IMR-90 (cell line): Measurements from ENCODE around the gene DPYD. TPM values are rescaled to one million over a fixed set of nuclear protein-coding genes. Genes with fewer than 3 reads are reported as not detected.

ENCODE experiments used
- ATAC-seq: fragments of 200-7000 bp; cut with Tn5 transposase; 2 replicates; pipeline ENCODE4 v1.9.1; 2020; ENCODE audit warnings: low read depth, mild to moderate bottlenecking, moderate library complexity
- BruUV-seq: library from RNA; stranded (reverse); fragments of 400-500 nt; replicated peaks from 2 replicates; lab custom pipeline; 2021; lab: Mats Ljungman, UMichigan
- CTCF ChIA-PET: fragments of 300-600 bp; formaldehyde crosslinking; extraction: SDS; loops from one replicate; lab custom pipeline; 2021; ENCODE audit warnings: antibody characterized with exemption; lab: Yijun Ruan, JAX
- POLR2A ChIA-PET: fragments of 300-600 bp; sonication (Branson Sonifier 250); formaldehyde crosslinking; loops from one replicate; lab custom pipeline; 2022; ENCODE audit warnings: antibody characterized with exemption; ENCODE audit not compliant: unreplicated experiment; lab: Charles Lee
- DNase-seq: peaks from one replicate; pipeline ENCODE4 v3.0.0; 2013
- H2AFZ ChIP-seq: replicated peaks from 2 replicates; pipeline ENCODE3; 2013; ENCODE audit warnings: low read length, mild to moderate bottlenecking; ENCODE audit not compliant: poor library complexity
- H2AK5ac ChIP-seq: 2 replicates; pipeline ENCODE4 v1.6.1; 2013; ENCODE audit warnings: low read depth, low read length, inconsistent platforms
- H2AK9ac ChIP-seq: replicated peaks from 2 replicates; pipeline ENCODE3; 2013; ENCODE audit warnings: mild to moderate bottlenecking, low read depth, low read length, moderate library complexity; ENCODE audit not compliant: poor library complexity
- H2BK120ac ChIP-seq: 2 replicates; pipeline ENCODE4 v1.6.1; 2013; ENCODE audit warnings: low read depth, low read length, inconsistent platforms
- H2BK15ac ChIP-seq: 3 replicates; pipeline ENCODE4 v1.6.1; 2013; ENCODE audit warnings: low read depth, low read length, inconsistent platforms
- H2BK20ac ChIP-seq: 2 replicates; pipeline ENCODE4 v1.6.1; 2013; ENCODE audit warnings: low read depth, mild to moderate bottlenecking, inconsistent platforms, low read length, moderate library complexity
- H2BK5ac ChIP-seq: 2 replicates; pipeline ENCODE4 v1.6.1; 2013; ENCODE audit warnings: mild to moderate bottlenecking, low read depth, low read length, inconsistent platforms; ENCODE audit not compliant: poor library complexity, severe bottlenecking
- H3K14ac ChIP-seq: replicated peaks from 2 replicates; pipeline ENCODE4 v1.6.1; 2013; ENCODE audit warnings: low read depth, low read length, inconsistent platforms
- H3K18ac ChIP-seq: 2 replicates; pipeline ENCODE4 v1.6.1; 2013; ENCODE audit warnings: low read depth, low read length, control low read depth
- H3K23ac ChIP-seq: 2 replicates; pipeline ENCODE4 v1.6.1; 2013; ENCODE audit warnings: low read depth, low read length, inconsistent platforms
- H3K27ac ChIP-seq: 2 replicates; pipeline ENCODE4 v1.5.1; 2013; ENCODE audit warnings: mild to moderate bottlenecking, control low read depth, low read length; ENCODE audit not compliant: insufficient read depth
- H3K27me3 ChIP-seq: 2 replicates; pipeline ENCODE4 v1.6.1; 2013; ENCODE audit warnings: low read length; ENCODE audit not compliant: control insufficient read depth, insufficient read depth
- H3K36me3 ChIP-seq: 2 replicates; pipeline ENCODE4 v1.6.1; 2013; ENCODE audit warnings: low read length, mixed read lengths; ENCODE audit not compliant: control insufficient read depth, insufficient read depth
- H3K4ac ChIP-seq: 2 replicates; pipeline ENCODE4 v1.6.1; 2013; ENCODE audit warnings: low read depth, low read length, inconsistent platforms
- H3K4me1 ChIP-seq: 2 replicates; pipeline ENCODE4 v1.6.1; 2013; ENCODE audit warnings: low read length, mixed read lengths; ENCODE audit not compliant: control insufficient read depth, insufficient read depth
- H3K4me2 ChIP-seq: 2 replicates; pipeline ENCODE4 v1.6.1; 2013; ENCODE audit warnings: low read depth, mild to moderate bottlenecking, control low read depth, low read length, moderate library complexity
- H3K4me3 ChIP-seq: 2 replicates; pipeline ENCODE4 v1.5.1; 2013; ENCODE audit warnings: low read depth, mild to moderate bottlenecking, control low read depth, low read length, moderate library complexity; ENCODE audit not compliant: insufficient read depth
- H3K56ac ChIP-seq: 2 replicates; pipeline ENCODE4 v1.6.1; 2013; ENCODE audit warnings: low read length, inconsistent platforms; ENCODE audit not compliant: insufficient read depth; ENCODE audit errors: extremely low read depth
- H3K79me1 ChIP-seq, 2 experiments: 2 replicates each; pipeline ENCODE4 v1.6.1; 2013; ENCODE audit warnings: low read length in 2 of 2, inconsistent platforms in 1 of 2, low read depth in 1 of 2
- H3K9ac ChIP-seq: 2 replicates; pipeline ENCODE4 v1.6.1; 2013; ENCODE audit warnings: low read depth, low read length, control low read depth
- H3K9me1 ChIP-seq: 2 replicates; pipeline ENCODE4 v1.6.1; 2013; ENCODE audit warnings: low read length, inconsistent platforms; ENCODE audit not compliant: insufficient read depth
- H3K9me3 ChIP-seq: 2 replicates; pipeline ENCODE4 v1.6.1; 2013; ENCODE audit warnings: low read length; ENCODE audit not compliant: control insufficient read depth, insufficient read depth
- H4K20me1 ChIP-seq: 2 replicates; pipeline ENCODE4 v1.6.1; 2013; ENCODE audit warnings: low read length, inconsistent platforms; ENCODE audit not compliant: insufficient read depth
- H4K5ac ChIP-seq: 2 replicates; pipeline ENCODE4 v1.6.1; 2013; ENCODE audit warnings: mild to moderate bottlenecking, low read depth, low read length, control low read depth
- H4K8ac ChIP-seq, 2 experiments: 2 replicates each; pipeline ENCODE4 v1.6.1; 2013; ENCODE audit warnings: low read depth in 2 of 2, low read length in 2 of 2, control low read depth in 1 of 2, inconsistent platforms in 1 of 2
- H4K91ac ChIP-seq: 2 replicates; pipeline ENCODE4 v1.6.1; 2013; ENCODE audit warnings: low read depth, low read length, inconsistent platforms; ENCODE audit not compliant: insufficient read depth
- MAFK ChIP-seq: IDR thresholded peaks from 2 replicates; pipeline ENCODE4 v1.6.1; 2012; ENCODE audit warnings: low read depth, low read length, improper control_type of control experiment
- USF2 ChIP-seq: fragments of 150-350 bp; IDR thresholded peaks from 2 replicates; pipeline ENCODE4 v1.6.1; 2017; ENCODE audit warnings: mild to moderate bottlenecking, antibody characterized with exemption, low read length, low read depth
- WGBS, 2 experiments: methylation state at CpG; one replicate each; pipeline versions ENCODE4 v1.1.5 to v1.1.7; 2013; ENCODE audit warnings: missing lambda C conversion rate in 2 of 2; ENCODE audit not compliant: insufficient read length in 1 of 2; ENCODE audit errors: extremely low coverage in 2 of 2; 5-methylcytosine and 5-hydroxymethylcytosine counted together
- dilution Hi-C: fragments of 300-500 bp; cut with HindIII; formaldehyde crosslinking; loops from one replicate; pipeline ENCODE4 v1.14.3; 2018; ENCODE audit warnings: low sequenced_read_pairs; ENCODE audit not compliant: unreplicated experiment
- in situ Hi-C: fragments of 300-500 bp; cut with MboI; formaldehyde crosslinking; loops from 3 replicates; pipeline ENCODE4 v1.14.3; 2019; ENCODE audit warnings: low sequenced_read_pairs, inconsistent platforms, mixed read lengths
- intact Hi-C: fragments of 100-400 bp; cut with micrococcal nuclease; formaldehyde crosslinking; loops from 2 replicates; pipeline ENCODE4 v1.10.0; 2022
- polyA plus RNA-seq, 3 experiments: library from polyadenylated mRNA; depleted of rRNA; stranded (reverse); fragments of >200 nt; gene quantifications; 2 replicates each; pipeline ENCODE4 v1.2.3, GENCODE V29; 2012; ENCODE audit warnings: low replicate concordance in 1 of 3
- total RNA-seq: library from RNA; depleted of rRNA; stranded (reverse); fragments of >200 nt; gene quantifications from 2 replicates; pipeline ENCODE4 v1.2.3, GENCODE V29; 2012

The DPYD gene
- total and polyA plus RNA-seq, 2 of the 4 experiments (the other 2 are of a cell fraction) = 9.3 to 47.3 TPM

GRCh38 chr1:97824200-97824599, 96.6 kb downstream of the DPYD start:
- ChIA-PET POLR2A (no interaction called here), CTCF (no interaction called here)
- no TSS peak for BruUV-seq
- Histone ChIP-seq H2AFZ (no peak overlapping the region), H3K9ac (no peak overlapping the region), H3K14ac (0 out of 2 replicates have a peak overlapping the region, but pooled peaks have one; percentile 48), H2BK15ac (no peak overlapping the region), H3K18ac (no peak overlapping the region), H2BK20ac (no peak overlapping the region), H4K5ac (no peak overlapping the region), H3K23ac (no peak overlapping the region), H3K4me3 (no peak overlapping the region), H3K9me3 (no peaks in the 10 kb centered on the region), H3K4me1 (no peaks in the 10 kb centered on the region), H3K9me1 (no peaks in the 10 kb centered on the region), H4K8ac (no peak overlapping the region), H4K20me1 (no peaks in the 10 kb centered on the region), H3K56ac (no peak overlapping the region), H3K4ac (no peak overlapping the region), H3K4me2 (no peak overlapping the region), H3K79me1 (no peaks in the 10 kb centered on the region), H2BK120ac (no peak overlapping the region), H2AK9ac (no peak overlapping the region), H2AK5ac (no peak overlapping the region), H2BK5ac (no peak overlapping the region), H3K27me3 (no peaks in the 10 kb centered on the region), H4K91ac (no peak overlapping the region), H3K27ac (no peak overlapping the region), H3K36me3 (no peaks in the 10 kb centered on the region)
- DNase-seq (no peak), ATAC-seq (no peak)
- intact Hi-C loops (loop anchor here (5.0 kb wide), 1 partner anchor 582 kb away; no protein-coding TSS in a partner anchor), in situ Hi-C loops (loop anchor here (25.0 kb wide), 1 partner anchor 587 kb away; no protein-coding TSS in a partner anchor), dilution Hi-C loops (no loop called here)
- no CpG with 5 or more reads among the region's 2 CpGs for WGBS, 2 experiments
- TF ChIP-seq USF2 (no peak), MAFK (no peak)
